Stomach smooth muscle (tissue), 2 donors: ENCODE results near the gene ZNF366.

Experiments used
- H3K27ac ChIP-seq: one replicate; pipeline ENCODE4 v1.7.0; 2013; ENCODE audit warnings: mild to moderate bottlenecking, low read length, inconsistent platforms
- H3K27me3 ChIP-seq, 2 donors: one replicate each; pipeline ENCODE4 v1.7.0; 2013; ENCODE audit warnings: low read length in 2 of 2; ENCODE audit not compliant: insufficient read depth in 2 of 2, control insufficient read depth in 1 of 2
- H3K36me3 ChIP-seq, 2 donors: one replicate each; pipeline ENCODE4 v1.7.0; 2013; ENCODE audit warnings: low read length in 2 of 2; ENCODE audit not compliant: control insufficient read depth in 2 of 2, insufficient read depth in 2 of 2
- H3K4me1 ChIP-seq: one replicate; pipeline ENCODE4 v1.7.0; 2013; ENCODE audit warnings: low read length; ENCODE audit not compliant: control insufficient read depth, insufficient read depth
- H3K4me3 ChIP-seq, 2 donors: one replicate each; pipeline ENCODE4 v1.7.0; 2013; ENCODE audit warnings: low read length in 2 of 2
- H3K9ac ChIP-seq, 2 donors: one replicate each; pipeline ENCODE4 v1.7.0; 2013; ENCODE audit warnings: low read length in 2 of 2, mild to moderate bottlenecking in 1 of 2
- H3K9me3 ChIP-seq, 2 donors: one replicate each; pipeline ENCODE4 v1.7.0; 2013; ENCODE audit warnings: low read length in 2 of 2; ENCODE audit not compliant: control insufficient read depth in 2 of 2
- donor health status: healthy.
- donor health status: Pancreatic carcinoma.

Gene ZNF366

DNA sequence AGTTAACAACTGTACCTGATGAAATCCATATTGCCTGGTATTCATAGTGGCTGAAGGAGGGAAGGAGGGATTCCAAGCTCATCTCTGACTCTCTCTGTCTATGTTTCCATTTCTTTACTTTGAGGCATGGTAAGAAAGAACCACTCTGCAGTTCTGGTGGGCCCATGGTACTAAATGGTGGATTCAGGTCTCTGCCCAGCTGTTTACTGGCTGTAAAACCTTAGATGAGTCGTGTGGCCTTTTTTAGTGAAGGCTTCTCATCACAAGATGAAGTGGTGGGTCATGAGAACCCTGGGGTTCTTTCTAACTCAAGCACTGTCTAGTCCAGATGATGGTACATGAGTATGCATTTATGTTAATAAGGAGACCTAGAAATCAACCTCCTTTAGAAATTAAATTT is 49.7 kb downstream of the ZNF366 start:
- no peak overlapping the region for H3K27ac ChIP-seq
- H3K9me3 ChIP-seq: no peaks in the 10 kb centered on the region
- no peaks in the 10 kb centered on the region for H3K27me3 ChIP-seq
- H3K4me1 ChIP-seq: peaks cover 12% of the 10 kb centered on the region
- no peak overlapping the region for H3K4me3 ChIP-seq
- no peak overlapping the region for H3K9ac ChIP-seq
- H3K36me3 ChIP-seq: no peaks in the 10 kb centered on the region

DNA sequence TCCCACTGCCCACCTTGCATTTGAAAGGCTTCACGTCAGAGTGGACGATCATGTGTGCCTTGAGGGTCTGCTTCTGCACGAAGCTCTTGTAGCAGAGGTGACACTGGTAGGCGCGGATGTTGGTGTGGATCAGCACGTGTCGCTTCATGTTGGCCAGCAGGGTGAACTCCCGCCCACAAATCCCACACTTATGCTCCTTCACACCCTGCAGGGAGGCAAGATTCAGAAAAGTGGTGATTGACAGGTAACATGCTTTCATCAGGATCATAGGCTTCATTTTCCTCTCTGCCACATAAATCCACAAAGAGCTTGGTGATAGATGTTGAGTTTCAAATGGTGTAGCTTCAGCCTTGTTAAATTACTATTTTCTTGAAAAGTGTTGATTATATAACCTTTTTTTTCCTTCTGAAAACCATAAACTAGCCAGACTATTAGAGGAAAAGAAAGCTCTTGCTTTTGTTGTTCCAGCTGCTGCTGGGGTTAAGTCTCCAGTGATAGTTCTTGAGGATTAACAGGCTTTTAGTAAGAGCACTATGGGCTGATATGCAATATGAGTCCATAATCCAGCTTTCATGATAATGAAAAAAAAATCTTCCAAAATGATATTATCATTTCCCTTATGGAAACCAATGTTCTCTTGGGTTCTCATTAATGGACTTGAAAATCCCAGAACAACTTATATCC is 50.7 kb downstream of the ZNF366 start:
- Histone ChIP-seq H3K27ac (no peak overlapping the region), H3K4me1 (peaks cover 20% of the 10 kb centered on the region)

DNA sequence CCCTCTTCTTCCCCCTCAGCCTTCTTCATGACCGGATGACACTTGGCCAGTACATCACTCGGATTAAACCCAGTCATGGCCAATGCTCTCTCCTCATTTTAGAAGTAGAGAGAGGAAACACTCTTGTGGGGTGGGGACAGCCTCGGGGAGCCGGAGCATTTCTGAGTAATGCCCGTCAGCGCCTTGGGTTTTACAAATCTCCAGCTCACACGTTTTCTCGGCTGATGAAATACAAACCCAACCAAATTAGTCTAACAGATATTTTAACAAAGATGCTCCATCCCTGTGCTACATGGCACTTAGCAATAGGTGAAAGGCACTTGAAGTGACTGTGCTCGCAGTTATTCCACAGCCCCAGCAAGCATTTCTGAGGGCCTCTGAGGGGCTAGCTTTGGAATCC is 51.7 kb downstream of the ZNF366 start:
- H3K36me3 ChIP-seq: no peaks in the 10 kb centered on the region
- no peak overlapping the region for H3K27ac ChIP-seq
- no peak overlapping the region for H3K4me3 ChIP-seq
- no peaks in the 10 kb centered on the region for H3K27me3 ChIP-seq
- no peak overlapping the region for H3K9ac ChIP-seq
- H3K4me1 ChIP-seq: peaks cover 20% of the 10 kb centered on the region
- no peaks in the 10 kb centered on the region for H3K9me3 ChIP-seq

More for the DNA sequence above, 50.7 kb downstream of the ZNF366 start:
- Histone ChIP-seq H3K27me3 (no peaks in the 10 kb centered on the region), H3K9ac (no peak overlapping the region), H3K9me3 (no peaks in the 10 kb centered on the region), H3K4me3 (no peak overlapping the region), H3K36me3 (no peaks in the 10 kb centered on the region)

DNA sequence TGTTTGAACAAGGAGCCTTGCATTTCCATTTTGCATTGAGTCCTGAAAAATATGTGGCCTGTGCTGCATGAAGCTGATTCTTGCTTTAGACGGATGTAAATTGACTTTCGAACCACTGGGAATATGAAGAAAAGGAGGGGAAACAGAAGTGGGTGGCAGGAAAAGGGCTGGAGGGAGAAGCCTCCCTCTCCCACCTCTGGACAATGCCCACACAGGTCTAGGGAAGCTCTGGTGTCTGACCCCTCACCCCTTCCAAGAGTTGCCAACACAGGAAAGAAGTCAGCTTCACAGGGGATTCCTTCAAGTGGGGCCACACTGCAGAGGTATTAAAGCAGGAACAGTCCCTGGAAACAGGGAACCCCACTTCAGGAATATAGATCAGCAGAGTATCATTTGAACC is 52.2 kb downstream of the ZNF366 start:
- Histone ChIP-seq H3K4me3 (no peak overlapping the region), H3K4me1 (peaks cover 23% of the 10 kb centered on the region), H3K27me3 (no peaks in the 10 kb centered on the region), H3K27ac (no peak overlapping the region), H3K36me3 (no peaks in the 10 kb centered on the region), H3K9me3 (no peaks in the 10 kb centered on the region), H3K9ac (no peak overlapping the region)

DNA sequence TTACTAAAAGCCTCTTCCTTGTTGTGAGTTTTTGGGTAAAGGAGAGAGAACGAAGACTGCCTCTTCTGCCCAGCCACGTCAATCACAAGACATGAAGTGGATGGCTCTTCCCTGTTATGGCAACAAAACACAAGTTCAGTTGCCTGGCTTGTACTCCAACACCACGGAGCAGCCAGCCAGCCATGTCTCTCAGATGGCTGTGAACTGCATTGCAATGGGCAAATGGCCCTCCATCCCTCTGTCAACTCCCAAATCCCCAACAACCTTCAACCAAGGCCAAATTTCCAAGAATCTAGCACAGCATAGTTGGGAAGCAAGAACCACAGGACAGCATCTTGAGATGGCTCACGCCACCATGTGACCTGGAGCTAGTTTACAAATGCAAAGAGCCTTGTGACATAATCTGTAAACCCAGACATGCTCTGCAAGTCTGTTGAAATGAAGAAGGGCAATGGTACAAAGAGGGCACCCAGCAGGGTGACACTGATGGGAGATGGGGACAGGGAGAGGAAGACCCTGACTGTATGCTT is 53.9 kb downstream of the ZNF366 start:
- H3K9me3 ChIP-seq: no peaks in the 10 kb centered on the region
- H3K27me3 ChIP-seq: no peaks in the 10 kb centered on the region
- no peaks in the 10 kb centered on the region for H3K36me3 ChIP-seq
- H3K9ac ChIP-seq: no peak overlapping the region
- peaks cover 23% of the 10 kb centered on the region for H3K4me1 ChIP-seq
- peak overlapping the region; percentile 66 for H3K27ac ChIP-seq
- no peak overlapping the region for H3K4me3 ChIP-seq

DNA sequence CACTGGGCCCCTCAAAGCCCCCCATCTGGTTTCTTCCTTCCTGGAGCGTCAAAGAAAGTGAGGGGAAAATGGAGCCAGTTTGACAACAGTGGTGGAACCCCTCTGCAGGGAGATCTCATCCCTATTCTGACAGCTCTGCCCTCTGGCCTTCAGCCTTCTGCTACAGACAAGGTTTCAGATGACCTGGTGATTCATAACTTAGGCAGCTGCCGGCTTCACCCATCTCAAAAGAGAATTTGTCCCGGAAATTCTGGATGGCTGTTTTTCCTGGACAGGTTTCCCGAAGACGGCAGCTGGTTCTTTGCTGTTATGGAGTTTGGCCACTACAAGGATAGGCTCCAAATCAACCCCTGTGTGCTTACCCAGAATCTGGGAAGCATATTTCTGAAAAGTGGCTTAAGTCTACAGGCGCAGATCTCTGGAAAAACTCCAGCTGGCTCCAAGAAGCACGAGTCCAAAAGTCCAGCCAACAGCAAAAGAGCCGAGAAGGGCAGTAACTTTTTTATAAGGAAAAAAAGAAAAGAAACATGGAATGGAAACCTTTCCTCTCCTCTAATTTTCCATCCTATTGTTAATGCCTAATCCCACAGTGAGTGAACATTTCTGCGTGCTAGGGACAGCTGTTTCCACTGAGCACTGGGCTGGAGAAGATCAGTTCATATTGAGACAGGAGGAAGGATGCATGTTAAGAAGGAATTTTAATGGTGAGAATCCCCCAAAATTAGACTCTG is 54.5 kb downstream of the ZNF366 start:
- Histone ChIP-seq H3K9ac (no peak overlapping the region), H3K4me1 (peaks cover 23% of the 10 kb centered on the region), H3K27me3 (no peaks in the 10 kb centered on the region), H3K36me3 (no peaks in the 10 kb centered on the region), H3K27ac (peak overlapping the region; percentile 66), H3K9me3 (no peaks in the 10 kb centered on the region), H3K4me3 (peak overlapping the region in 1 of 2 donors; percentile 15)

DNA sequence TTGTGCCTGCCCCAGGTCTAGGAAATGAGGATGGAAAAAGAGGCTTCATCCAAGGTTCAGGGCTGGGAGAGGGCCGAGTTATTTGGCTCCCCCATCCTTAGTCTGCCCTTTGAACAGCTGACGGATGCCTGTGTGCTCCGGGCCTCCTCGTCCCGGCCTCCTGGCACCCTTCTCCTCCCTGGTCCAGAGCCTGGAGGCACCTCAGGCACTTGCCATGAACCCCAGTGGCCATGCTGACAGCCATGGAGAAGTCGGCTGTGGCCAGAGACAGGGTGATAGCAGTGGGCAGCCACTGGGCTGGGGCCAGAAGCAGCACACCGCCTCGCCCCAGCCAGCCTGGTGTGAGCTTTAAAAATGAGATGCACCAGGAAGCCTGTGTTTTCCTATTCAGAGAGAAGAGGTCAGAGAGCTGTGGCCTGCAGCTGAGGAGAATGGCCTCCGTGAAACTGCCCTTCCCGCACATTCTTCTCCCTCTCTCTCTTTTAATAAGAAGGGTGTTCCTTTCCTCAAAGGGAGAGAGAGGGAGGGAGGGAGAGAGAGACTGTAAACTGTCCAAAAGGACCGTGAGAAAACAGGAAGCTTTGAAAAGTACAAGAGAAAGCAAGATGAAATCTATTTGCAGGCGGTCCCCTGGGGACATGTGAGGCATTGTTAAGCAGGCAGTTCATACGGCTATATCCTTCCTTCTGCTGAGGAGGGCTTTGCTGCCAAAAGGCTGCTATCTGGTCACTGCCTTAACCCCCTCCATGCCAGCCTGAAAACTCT is 55.3 kb downstream of the ZNF366 start:
- Histone ChIP-seq H3K4me1 (peaks cover 23% of the 10 kb centered on the region), H3K9ac (no peak overlapping the region), H3K9me3 (no peaks in the 10 kb centered on the region), H3K27me3 (no peaks in the 10 kb centered on the region), H3K4me3 (no peak overlapping the region), H3K36me3 (no peaks in the 10 kb centered on the region), H3K27ac (peak overlapping the region; percentile 66)

DNA sequence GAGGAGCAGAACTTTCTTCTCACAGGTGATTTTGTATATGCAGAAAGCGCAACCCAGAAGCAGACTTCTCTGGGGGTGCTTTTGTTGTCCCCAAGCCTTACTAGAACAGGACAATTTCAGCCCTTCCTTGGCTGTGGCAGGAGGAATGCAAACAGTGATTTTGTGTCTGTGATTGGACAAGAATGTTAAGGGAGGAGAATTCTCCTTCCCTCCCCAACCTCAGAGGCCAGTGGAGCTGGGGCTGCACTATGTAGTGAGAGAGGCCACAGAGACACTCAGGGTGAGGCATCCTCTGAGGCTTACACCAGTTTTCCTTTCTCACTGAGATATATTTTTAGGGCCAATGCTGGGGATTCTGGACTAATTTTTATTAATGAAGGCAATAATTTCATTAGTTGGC is 58.8 kb downstream of the ZNF366 start:
- H3K9ac ChIP-seq: no peak overlapping the region
- no peak overlapping the region for H3K4me3 ChIP-seq
- H3K4me1 ChIP-seq: peaks cover 17% of the 10 kb centered on the region
- H3K27me3 ChIP-seq: no peaks in the 10 kb centered on the region
- H3K36me3 ChIP-seq: no peaks in the 10 kb centered on the region
- no peak overlapping the region for H3K27ac ChIP-seq
- no peaks in the 10 kb centered on the region for H3K9me3 ChIP-seq

DNA sequence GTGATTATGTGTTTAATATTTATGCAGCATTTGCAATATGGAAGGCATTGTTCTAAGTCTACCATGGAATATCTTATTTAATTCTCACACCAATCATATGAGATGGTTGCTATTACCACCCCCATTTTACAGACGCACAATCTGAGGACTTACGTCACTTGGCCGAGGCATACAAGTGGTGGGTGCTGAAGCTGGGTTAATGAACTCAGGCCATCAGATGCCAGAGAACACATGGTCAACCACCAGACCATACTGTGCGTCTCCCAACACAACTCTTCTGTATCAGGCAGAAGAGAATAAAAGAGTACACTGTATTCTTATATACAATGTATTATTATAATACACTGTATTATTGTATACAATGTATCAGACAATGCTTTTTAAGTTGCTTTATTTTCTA is 59.5 kb downstream of the ZNF366 start:
- Histone ChIP-seq H3K4me1 (peaks cover 13% of the 10 kb centered on the region), H3K36me3 (no peaks in the 10 kb centered on the region), H3K27ac (no peak overlapping the region)

DNA sequence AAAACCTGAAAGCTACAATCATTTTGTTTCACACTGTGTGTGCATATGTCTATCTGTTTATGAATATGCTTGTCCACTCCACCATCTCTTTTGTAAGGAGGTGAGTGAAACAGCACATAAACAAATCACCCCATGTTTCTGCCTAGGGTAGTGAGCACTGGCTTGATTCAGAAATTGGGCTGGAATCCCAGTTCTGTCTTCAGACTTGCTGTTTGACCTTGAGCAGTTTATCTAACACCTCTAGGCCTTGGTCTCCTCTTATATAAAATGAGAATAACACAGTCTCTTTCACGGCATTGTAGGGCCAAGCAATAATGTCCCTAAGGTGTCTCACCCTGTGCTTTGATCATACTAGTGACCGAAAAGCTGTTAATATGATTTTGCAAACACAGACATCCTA is 61.2 kb downstream of the ZNF366 start:
- Histone ChIP-seq H3K9ac (no peak overlapping the region), H3K27ac (no peak overlapping the region), H3K4me1 (peaks cover 9% of the 10 kb centered on the region), H3K27me3 (no peaks in the 10 kb centered on the region), H3K9me3 (no peaks in the 10 kb centered on the region), H3K36me3 (no peaks in the 10 kb centered on the region), H3K4me3 (no peak overlapping the region)

More for the DNA sequence above, 59.5 kb downstream of the ZNF366 start:
- Histone ChIP-seq H3K9ac (no peak overlapping the region), H3K9me3 (no peaks in the 10 kb centered on the region), H3K4me3 (no peak overlapping the region), H3K27me3 (no peaks in the 10 kb centered on the region)
